IPS DF 6.9 (cell line): Measurements from ENCODE around the gene PDZD2.

Source experiments
- DNase-seq: peaks from one replicate; pipeline ENCODE4 v3.0.0-alpha.2; 2013; ENCODE audit warnings: low read depth, low spot score
- H3K27ac ChIP-seq: one replicate; pipeline ENCODE4 v1.5.1; 2013; ENCODE audit warnings: low read length, control low read depth
- H3K27me3 ChIP-seq: 2 replicates; pipeline ENCODE4 v1.6.1; 2013; ENCODE audit warnings: mild to moderate bottlenecking, low read length; ENCODE audit not compliant: control insufficient read depth, insufficient read depth
- H3K36me3 ChIP-seq: 2 replicates; pipeline ENCODE4 v1.6.1; 2013; ENCODE audit warnings: low read length; ENCODE audit not compliant: control insufficient read depth, insufficient read depth
- H3K4me1 ChIP-seq: 2 replicates; pipeline ENCODE4 v1.6.1; 2013; ENCODE audit warnings: low read length; ENCODE audit not compliant: control insufficient read depth, insufficient read depth
- H3K4me3 ChIP-seq: 2 replicates; pipeline ENCODE4 v1.5.1; 2013; ENCODE audit warnings: mild to moderate bottlenecking, low read length
- H3K9me3 ChIP-seq: 2 replicates; pipeline ENCODE4 v1.6.1; 2013; ENCODE audit warnings: low read length, inconsistent platforms; ENCODE audit not compliant: control insufficient read depth, insufficient read depth
- WGBS: extraction: QIAGEN DNeasy Blood & Tissue Kit; methylation state at CpG from one replicate; pipeline ENCODE4 v1.1.7; 2013; ENCODE audit warnings: mixed read lengths, missing lambda C conversion rate; ENCODE audit not compliant: insufficient read length, insufficient coverage; 5-methylcytosine and 5-hydroxymethylcytosine counted together

The PDZD2 gene

GRCh38 chr5:32123889-32124676, 485.2 kb downstream of the PDZD2 start:
- no peaks in the 10 kb centered on the region for H3K4me1 ChIP-seq
- peaks cover 3% of the 10 kb centered on the region; the same call in 1 of the 2 replicates for H3K36me3 ChIP-seq
- no peak for DNase-seq
- no peaks in the 10 kb centered on the region; the same call in 1 of the 2 replicates for H3K9me3 ChIP-seq
- H3K27me3 ChIP-seq = no peaks in the 10 kb centered on the region
- H3K27ac ChIP-seq = no peak overlapping the region
- no CpG with 5 or more reads among the region's 6 CpGs for WGBS
- H3K4me3 ChIP-seq = no peak overlapping the region

GRCh38 chr5:32126691-32127090, 487.8 kb downstream of the PDZD2 start:
- Histone ChIP-seq H3K36me3 (peaks cover 3% of the 10 kb centered on the region; the same call in 1 of the 2 replicates), H3K9me3 (no peaks in the 10 kb centered on the region; the same call in 1 of the 2 replicates), H3K27me3 (no peaks in the 10 kb centered on the region), H3K4me3 (no peak overlapping the region), H3K27ac (no peak overlapping the region), H3K4me1 (no peaks in the 10 kb centered on the region)
- DNase-seq = no peak
- no CpG with 5 or more reads among the region's 1 CpG for WGBS

DNA sequence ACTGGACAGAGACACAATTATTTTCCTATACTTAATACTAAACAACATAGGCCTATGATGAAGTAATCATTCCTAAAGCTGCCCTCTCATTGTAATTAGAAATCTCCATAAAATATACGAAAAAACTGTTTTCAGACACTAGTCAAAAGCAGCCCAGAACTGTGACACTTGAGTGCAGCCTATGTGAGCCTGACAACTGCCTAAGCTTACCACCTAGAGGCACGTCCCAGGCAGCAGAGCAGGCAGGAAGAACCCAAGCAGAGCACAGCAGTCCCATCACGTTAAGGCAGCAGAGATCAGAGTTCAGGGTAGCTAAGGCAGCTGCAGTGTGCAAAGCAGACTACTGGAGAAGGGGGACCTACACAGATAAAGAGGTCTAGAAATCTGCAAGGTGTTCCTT, 488.8 kb downstream of the PDZD2 start:
- Histone ChIP-seq H3K27ac (no peak overlapping the region), H3K36me3 (peaks cover 3% of the 10 kb centered on the region; the same call in 1 of the 2 replicates)

DNA sequence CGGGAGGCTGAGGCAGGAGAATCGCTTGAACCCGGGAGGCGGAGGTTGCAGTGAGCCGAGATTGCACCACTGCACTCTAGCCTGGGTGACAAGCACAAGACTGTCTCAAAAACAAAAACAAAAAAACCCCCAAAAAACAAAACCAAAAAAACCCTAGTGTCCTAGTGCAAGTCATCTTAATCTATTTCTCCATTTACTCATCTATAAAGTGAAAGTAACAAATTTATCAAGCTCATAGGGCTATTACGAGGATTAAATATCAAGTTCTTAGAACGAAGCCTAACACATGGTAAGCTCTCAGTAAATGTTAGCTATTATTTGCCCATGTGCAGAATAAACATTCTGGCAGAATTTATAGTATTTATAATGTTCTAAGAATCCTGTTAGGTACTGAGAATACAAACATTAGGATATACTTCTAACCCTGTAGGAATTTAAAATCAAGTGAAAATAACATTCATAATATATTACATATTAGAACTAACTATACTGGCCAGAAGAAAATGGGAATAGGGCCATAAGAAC, 490.2 kb downstream of the PDZD2 start:
- H3K27me3 ChIP-seq = no peaks in the 10 kb centered on the region
- no peak overlapping the region for H3K27ac ChIP-seq
- WGBS = no CpG with 5 or more reads among the region's 7 CpGs
- peaks cover 3% of the 10 kb centered on the region; the same call in 1 of the 2 replicates for H3K36me3 ChIP-seq
- H3K4me1 ChIP-seq = no peaks in the 10 kb centered on the region
- H3K4me3 ChIP-seq = no peak overlapping the region
- DNase-seq = no peak
- H3K9me3 ChIP-seq = no peaks in the 10 kb centered on the region

More for the DNA sequence above, 488.8 kb downstream of the PDZD2 start:
- Histone ChIP-seq H3K4me1 (no peaks in the 10 kb centered on the region), H3K27me3 (no peaks in the 10 kb centered on the region), H3K4me3 (no peak overlapping the region), H3K9me3 (no peaks in the 10 kb centered on the region; the same call in 1 of the 2 replicates)
- DNase-seq = no peak
- WGBS = 100% methylated on average over 1 of the region's 3 CpGs

GRCh38 chr5:32130865-32131264, 491.9 kb downstream of the PDZD2 start:
- WGBS = no CpG with 5 or more reads among the region's 3 CpGs

DNA sequence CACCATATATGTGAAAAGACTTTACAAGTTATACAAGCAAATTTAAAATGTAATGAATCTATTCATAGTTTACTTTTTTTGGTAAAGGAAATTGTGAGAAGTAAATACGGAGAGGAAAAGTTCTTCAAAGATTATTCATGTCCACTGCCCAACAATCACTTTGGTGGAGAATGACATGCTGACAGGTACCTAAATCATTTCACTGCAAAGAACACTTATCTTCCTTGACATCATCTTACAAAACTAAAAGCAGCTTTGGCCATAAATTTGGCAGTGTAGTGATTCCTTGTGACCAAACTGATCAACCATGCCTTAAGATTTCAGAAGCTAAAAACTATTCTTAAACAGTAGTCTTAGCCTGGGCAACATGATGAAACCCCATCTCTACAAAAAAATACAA, 492.7 kb downstream of the PDZD2 start:
- no peaks in the 10 kb centered on the region for H3K27me3 ChIP-seq
- no peak for DNase-seq
- no peak overlapping the region for H3K4me3 ChIP-seq
- peaks cover 3% of the 10 kb centered on the region; the same call in 1 of the 2 replicates for H3K36me3 ChIP-seq
- 100% methylated on average over 1 of the region's 1 CpG for WGBS
- no peaks in the 10 kb centered on the region for H3K4me1 ChIP-seq
- H3K27ac ChIP-seq = no peak overlapping the region
- no peaks in the 10 kb centered on the region for H3K9me3 ChIP-seq

More at GRCh38 chr5:32130865-32131264, 491.9 kb downstream of the PDZD2 start:
- H3K36me3 ChIP-seq = peaks cover 6% of the 10 kb centered on the region; the same call in 1 of the 2 replicates
- H3K9me3 ChIP-seq = no peaks in the 10 kb centered on the region
- H3K27ac ChIP-seq = no peak overlapping the region
- no peaks in the 10 kb centered on the region for H3K4me1 ChIP-seq
- no peak for DNase-seq
- no peak overlapping the region for H3K4me3 ChIP-seq
- H3K27me3 ChIP-seq = no peaks in the 10 kb centered on the region

GRCh38 chr5:32132757-32133156, 493.8 kb downstream of the PDZD2 start:
- Histone ChIP-seq H3K9me3 (no peaks in the 10 kb centered on the region), H3K4me3 (no peak overlapping the region), H3K27me3 (no peaks in the 10 kb centered on the region), H3K4me1 (no peaks in the 10 kb centered on the region), H3K36me3 (peaks cover 3% of the 10 kb centered on the region; the same call in 1 of the 2 replicates), H3K27ac (no peak overlapping the region)
- no peak for DNase-seq

- H3K27ac ChIP-seq = no peak overlapping the region
- no peak overlapping the region for H3K4me3 ChIP-seq
- no peak for DNase-seq
- H3K9me3 ChIP-seq = no peaks in the 10 kb centered on the region
- WGBS = no CpG with 5 or more reads among the region's 1 CpG
- H3K27me3 ChIP-seq = no peaks in the 10 kb centered on the region
- H3K4me1 ChIP-seq = no peaks in the 10 kb centered on the region
- peaks cover 3% of the 10 kb centered on the region; the same call in 1 of the 2 replicates for H3K36me3 ChIP-seq
Observed at GRCh38 chr5:32135086-32135485, 496.2 kb downstream of the PDZD2 start.

- Histone ChIP-seq H3K4me1 (no peaks in the 10 kb centered on the region), H3K9me3 (no peaks in the 10 kb centered on the region), H3K27me3 (no peaks in the 10 kb centered on the region), H3K27ac (no peak overlapping the region), H3K36me3 (peaks cover 3% of the 10 kb centered on the region; the same call in 1 of the 2 replicates), H3K4me3 (no peak overlapping the region)
- no CpG with 5 or more reads among the region's 7 CpGs for WGBS
- no peak for DNase-seq
Observed at GRCh38 chr5:32136342-32136741, 497.4 kb downstream of the PDZD2 start.

GRCh38 chr5:32138839-32139493, 500.0 kb downstream of the PDZD2 start:
- no peaks in the 10 kb centered on the region for H3K4me1 ChIP-seq
- H3K27ac ChIP-seq = no peak overlapping the region
- no peak overlapping the region for H3K4me3 ChIP-seq
- H3K9me3 ChIP-seq = no peaks in the 10 kb centered on the region
- peaks cover 3% of the 10 kb centered on the region; the same call in 1 of the 2 replicates for H3K36me3 ChIP-seq
- WGBS = no CpG with 5 or more reads among the region's 7 CpGs
- H3K27me3 ChIP-seq = no peaks in the 10 kb centered on the region
- no peak for DNase-seq
